WI38 (cell line): ENCODE results near the gene PPP6R1.

Experiments
- H3K4me3 ChIP-seq: 2 replicates; pipeline ENCODE4 v1.5.1; 2011; ENCODE audit warnings: low read depth, mild to moderate bottlenecking, control low read depth, low read length
- CTCF ChIP-seq: IDR thresholded peaks from 2 replicates; pipeline ENCODE4 v1.5.1; 2012; ENCODE audit warnings: low read depth, mild to moderate bottlenecking, control low read depth, low read length

PPP6R1 gene

GRCh38 chr19:55256562-55257460 is 2.0 kb downstream of the PPP6R1 start:
- TF ChIP-seq CTCF, result no peak
- H3K4me3 ChIP-seq, result peak overlapping the region; percentile 74

GRCh38 chr19:55255618-55256423 is 3.0 kb downstream of the PPP6R1 start:
- 0 out of 2 replicates have a peak overlapping the region, but pooled peaks have one; percentile 9 for H3K4me3 ChIP-seq
- no peak for TF ChIP-seq CTCF

GRCh38 chr19:55254625-55254977 is 4.2 kb downstream of the PPP6R1 start:
- TF ChIP-seq CTCF, result no peak
- H3K4me3 ChIP-seq, result no peak overlapping the region

- TF ChIP-seq CTCF, result no peak
Observed at GRCh38 chr19:55253842-55254624, 4.8 kb downstream of the PPP6R1 start.

GRCh38 chr19:55252760-55253663 is 5.8 kb downstream of the PPP6R1 start:
- no peak for TF ChIP-seq CTCF

More at GRCh38 chr19:55253842-55254624, 4.8 kb downstream of the PPP6R1 start:
- no peak overlapping the region for H3K4me3 ChIP-seq

GRCh38 chr19:55251341-55252081 is 7.3 kb downstream of the PPP6R1 start:
- no peak for TF ChIP-seq CTCF
- no peak overlapping the region for H3K4me3 ChIP-seq

More at GRCh38 chr19:55252760-55253663, 5.8 kb downstream of the PPP6R1 start:
- H3K4me3 ChIP-seq, result no peak overlapping the region
